Upper lobe of right lung (tissue), 1 donor: Measurements from ENCODE around the gene TSC1. TPM values are rescaled to one million over a fixed set of nuclear protein-coding genes. Genes with fewer than 3 reads are reported as not detected.

Experiments
- ATAC-seq: fragments of 200-7000 bp; cut with Tn5 transposase; one replicate; pipeline ENCODE4 v1.9.1; 2020; ENCODE audit warnings: mild to moderate bottlenecking, moderate library complexity
- DNase-seq: peaks from one replicate; pipeline ENCODE4 v3.0.0-alpha.2; 2020
- H3K27ac ChIP-seq: fragments of 200-600 bp; one replicate; pipeline ENCODE4 v1.8.0; 2022
- H3K27me3 ChIP-seq: fragments of 200-600 bp; one replicate; pipeline ENCODE4 v1.8.0; 2022; ENCODE audit warnings: mild to moderate bottlenecking
- H3K36me3 ChIP-seq: fragments of 200-600 bp; one replicate; pipeline ENCODE4 v1.8.0; 2022
- H3K4me1 ChIP-seq: fragments of 200-600 bp; one replicate; pipeline ENCODE4 v1.8.0; 2022
- H3K4me3 ChIP-seq: fragments of 200-600 bp; one replicate; pipeline ENCODE4 v1.8.0; 2022; ENCODE audit warnings: mild to moderate bottlenecking
- H3K9me3 ChIP-seq: fragments of 200-600 bp; one replicate; pipeline ENCODE4 v1.8.0; 2022
- CTCF ChIP-seq: fragments of 200-600 bp; IDR thresholded peaks from one replicate; pipeline ENCODE4 v1.8.0; 2022; ENCODE audit warnings: antibody characterized with exemption
- intact Hi-C: fragments of 100-400 bp; cut with DNase I; formaldehyde crosslinking; loops from one replicate; pipeline ENCODE4 v1.11.0; 2022
- total RNA-seq: library from RNA; stranded (reverse); fragmentation: NEBNext Ultra II Directional; extraction: Animal tissue kit (Norgen Biotek cat#: 25700); gene quantifications from one replicate; pipeline ENCODE4 v1.2.1, GENCODE V29; 2021
- donor health status: DM: no; HTN: yes; CAD: no; lungs with severe emphysema.

TSC1 gene
- total RNA-seq, 1 donor from 2014 or later: 44.9 TPM

DNA sequence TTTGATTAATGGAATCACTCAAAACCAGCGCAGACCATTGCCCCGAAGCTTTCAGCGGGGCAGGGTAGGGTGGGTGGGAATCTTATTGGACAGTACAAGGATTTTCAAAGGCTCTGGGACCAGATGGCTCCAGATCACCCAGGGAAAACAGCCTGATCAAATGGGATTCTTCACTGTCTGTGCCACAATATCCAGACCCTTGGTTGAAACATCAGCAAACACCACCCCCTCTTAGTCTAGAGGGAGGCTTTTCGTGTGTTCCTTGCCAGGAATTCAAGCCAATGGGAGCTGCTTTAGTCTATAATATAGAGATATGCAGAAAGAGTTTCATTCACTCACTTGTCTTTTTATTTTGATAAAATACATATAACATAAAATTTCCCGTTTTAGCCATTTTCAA, 35.7 kb upstream of the TSC1 start:
- intact Hi-C loops: no loop called here
- no peaks in the 10 kb centered on the region for H3K36me3 ChIP-seq
- no peak for ATAC-seq
- no peaks in the 10 kb centered on the region for H3K9me3 ChIP-seq
- H3K27ac ChIP-seq: no peak overlapping the region
- H3K27me3 ChIP-seq: peaks cover 29% of the 10 kb centered on the region
- no peak overlapping the region for H3K4me3 ChIP-seq
- no peak for TF ChIP-seq CTCF
- DNase-seq: no peak
- H3K4me1 ChIP-seq: no peaks in the 10 kb centered on the region

DNA sequence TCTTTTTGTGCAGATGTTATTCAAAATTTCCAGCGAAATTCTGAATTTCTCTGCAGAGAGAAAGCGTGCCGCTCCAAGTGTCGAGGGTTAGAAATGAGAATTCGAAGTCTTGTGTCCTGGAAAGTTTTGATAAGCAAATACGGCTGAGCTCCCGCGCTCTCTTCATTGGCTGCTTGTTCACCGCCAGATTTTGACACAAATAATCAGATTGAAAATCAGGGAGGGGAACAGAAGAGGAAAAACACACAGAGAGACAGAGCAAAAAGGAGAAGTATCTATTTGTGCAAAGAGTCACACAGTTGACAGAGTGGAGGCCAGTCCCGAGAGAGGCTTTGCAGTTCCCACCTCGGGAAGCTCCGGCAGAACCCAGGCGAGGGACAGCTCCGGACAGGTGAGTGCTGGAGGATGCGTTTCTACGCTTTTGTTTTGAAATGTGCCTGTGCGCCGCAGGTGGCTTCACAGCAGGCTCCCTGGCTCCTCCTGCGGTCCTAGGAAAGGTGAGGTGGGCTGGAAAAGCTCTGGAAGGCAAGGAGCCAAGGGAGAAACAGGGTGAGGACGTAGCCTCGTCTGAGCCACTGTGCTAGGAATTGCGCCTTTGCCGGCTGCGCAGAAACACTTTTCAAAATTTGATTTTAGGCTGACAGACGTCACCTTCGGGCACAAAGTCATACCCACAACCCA, 34.2 kb upstream of the TSC1 start, which contains the start of gene GFI1B:
Gene GFI1B (plus strand): TSS at position 244 of the 681 bp plus-strand sequence. CDS start 7,985 bp downstream, outside the sequence.
- Histone ChIP-seq H3K4me1 (no peaks in the 10 kb centered on the region), H3K9me3 (no peaks in the 10 kb centered on the region), H3K4me3 (no peak within 1 kb of the TSS), H3K36me3 (no peaks in the 10 kb centered on the region), H3K27me3 (peaks cover 25% of the 10 kb centered on the region), H3K27ac (no peak within 1 kb of the TSS)
- ATAC-seq (peak; percentile 64), DNase-seq (no peak)
- TF ChIP-seq CTCF: no peak
- intact Hi-C loops: no loop called here

- no peaks in the 10 kb centered on the region for H3K36me3 ChIP-seq
- DNase-seq (no peak), ATAC-seq (no peak)
- no peaks in the 10 kb centered on the region for H3K4me1 ChIP-seq
- H3K27me3 ChIP-seq: peaks cover 26% of the 10 kb centered on the region
- no peak overlapping the region for H3K4me3 ChIP-seq
- no peak for TF ChIP-seq CTCF
- intact Hi-C loops: no loop called here
- no peak overlapping the region for H3K27ac ChIP-seq
- no peaks in the 10 kb centered on the region for H3K9me3 ChIP-seq
Measured at GRCh38 chr9:132978112-132978450, 33.7 kb upstream of the TSC1 start.

GRCh38 chr9:132976571-132976970, 32.2 kb upstream of the TSC1 start:
- no peaks in the 10 kb centered on the region for H3K36me3 ChIP-seq

GRCh38 chr9:132975961-132976360, 31.5 kb upstream of the TSC1 start:
- intact Hi-C loops: no loop called here
- H3K27me3 ChIP-seq: peaks cover 25% of the 10 kb centered on the region
- H3K4me1 ChIP-seq: peaks cover 7% of the 10 kb centered on the region
- no peak overlapping the region for H3K4me3 ChIP-seq
- DNase-seq: no peak
- no peaks in the 10 kb centered on the region for H3K9me3 ChIP-seq
- H3K27ac ChIP-seq: no peak overlapping the region
- TF ChIP-seq CTCF: no peak
- no peaks in the 10 kb centered on the region for H3K36me3 ChIP-seq
- no peak for ATAC-seq

More at GRCh38 chr9:132976571-132976970, 32.2 kb upstream of the TSC1 start:
- ATAC-seq (no peak), DNase-seq (no peak)
- Histone ChIP-seq H3K9me3 (no peaks in the 10 kb centered on the region), H3K27me3 (peaks cover 25% of the 10 kb centered on the region), H3K4me3 (no peak overlapping the region), H3K27ac (no peak overlapping the region), H3K4me1 (peaks cover 7% of the 10 kb centered on the region)
- intact Hi-C loops: no loop called here
- no peak for TF ChIP-seq CTCF

DNA sequence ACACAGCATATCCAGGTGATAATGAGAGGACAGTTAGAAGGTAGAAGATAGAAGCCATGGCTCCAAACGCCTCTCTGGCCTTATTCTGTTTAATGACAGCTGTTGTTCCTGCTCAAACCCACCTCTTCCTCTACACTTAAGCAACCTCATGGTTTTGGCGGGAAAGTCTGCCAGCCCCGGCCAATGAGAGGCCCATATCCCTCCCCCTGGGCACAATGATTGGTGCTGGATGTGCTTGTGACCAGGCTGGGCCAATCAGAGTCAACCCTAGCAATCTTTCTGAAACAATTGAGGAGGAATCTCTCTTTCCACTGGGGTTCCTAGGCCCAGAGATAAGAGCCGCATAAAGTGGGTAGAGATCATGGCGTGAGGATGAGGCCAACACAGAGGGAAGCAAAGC, 29.3 kb upstream of the TSC1 start:
- Histone ChIP-seq H3K27ac (no peak overlapping the region), H3K4me3 (no peak overlapping the region), H3K27me3 (peaks cover 15% of the 10 kb centered on the region), H3K9me3 (no peaks in the 10 kb centered on the region), H3K36me3 (no peaks in the 10 kb centered on the region), H3K4me1 (peaks cover 7% of the 10 kb centered on the region)
- intact Hi-C loops: no loop called here
- no peak for TF ChIP-seq CTCF
- DNase-seq: no peak
- no peak for ATAC-seq
